Activated naive CD8-positive, alpha-beta T cell treated with anti-CD3 and anti-CD28 coated beads, Interleukin-2, amount 50 U/mL, for 24 hours (primary cell): ENCODE results near the gene EDEM3.
"Not testable (repeated sequence)": the region's sequence is repeated elsewhere in the genome, so short reads cannot be mapped to it uniquely, and the experiment has no call there.

Source experiments
- ATAC-seq: fragments of 150-1000 bp; cut with Tn5 transposase; one replicate; pipeline ENCODE4 v1.10.0; 2021
- DNase-seq: peaks from one replicate; pipeline ENCODE4 v3.0.0; 2021
- H3K27ac Mint-ChIP-seq: one replicate; pipeline ENCODE4 v1.8.0; 2021; ENCODE audit warnings: mild to moderate bottlenecking, mixed read lengths
- H3K27me3 Mint-ChIP-seq: one replicate; pipeline ENCODE4 v1.8.0; 2021; ENCODE audit warnings: mixed read lengths
- H3K36me3 Mint-ChIP-seq: one replicate; pipeline ENCODE4 v1.8.0; 2021; ENCODE audit warnings: low read depth, mixed read lengths
- H3K4me1 Mint-ChIP-seq: one replicate; pipeline ENCODE4 v1.8.0; 2021; ENCODE audit warnings: mixed read lengths
- H3K4me3 Mint-ChIP-seq: one replicate; pipeline ENCODE4 v1.8.0; 2021; ENCODE audit warnings: mild to moderate bottlenecking, moderate library complexity, mixed read lengths
- H3K9me3 Mint-ChIP-seq: one replicate; pipeline ENCODE4 v1.8.0; 2021; ENCODE audit warnings: mixed read lengths

EDEM3 gene

GRCh38 chr1:184684285-184685074 lies 70.2 kb downstream of the EDEM3 start:
- Mint-ChIP-seq H3K36me3 (no peaks in the 10 kb centered on the region), H3K9me3 (peaks cover 13% of the 10 kb centered on the region), H3K4me1 (no peaks in the 10 kb centered on the region), H3K27ac (no peak overlapping the region), H3K27me3 (no peaks in the 10 kb centered on the region), H3K4me3 (no peak overlapping the region)
- no peak for ATAC-seq
- DNase-seq, result no peak

- Mint-ChIP-seq H3K4me3 (no peak overlapping the region), H3K27me3 (no peaks in the 10 kb centered on the region), H3K27ac (no peak overlapping the region), H3K4me1 (no peaks in the 10 kb centered on the region), H3K9me3 (peaks cover 13% of the 10 kb centered on the region), H3K36me3 (no peaks in the 10 kb centered on the region)
- no peak for ATAC-seq
- no peak for DNase-seq
Measured at GRCh38 chr1:184682956-184683355, 71.7 kb downstream of the EDEM3 start.

- not testable (repeated sequence) for DNase-seq, ATAC-seq, H3K27ac Mint-ChIP-seq, H3K36me3 Mint-ChIP-seq, H3K4me1 Mint-ChIP-seq, H3K4me3 Mint-ChIP-seq, H3K27me3 Mint-ChIP-seq
- peaks cover 17% of the 10 kb centered on the region for H3K9me3 Mint-ChIP-seq
Measured at GRCh38 chr1:184680611-184681225, 73.9 kb downstream of the EDEM3 start.

- not testable (repeated sequence) for H3K36me3 Mint-ChIP-seq, H3K27me3 Mint-ChIP-seq, ATAC-seq, H3K4me1 Mint-ChIP-seq, H3K4me3 Mint-ChIP-seq, DNase-seq, H3K27ac Mint-ChIP-seq
- H3K9me3 Mint-ChIP-seq, result peaks cover 17% of the 10 kb centered on the region
Measured at GRCh38 chr1:184679472-184679871, 75.2 kb downstream of the EDEM3 start.

- Mint-ChIP-seq H3K4me1 (no peaks in the 10 kb centered on the region), H3K27ac (no peak overlapping the region), H3K9me3 (peaks cover 17% of the 10 kb centered on the region), H3K36me3 (no peaks in the 10 kb centered on the region), H3K27me3 (peaks cover 18% of the 10 kb centered on the region), H3K4me3 (no peak overlapping the region)
- ATAC-seq (no peak), DNase-seq (no peak)
Measured at GRCh38 chr1:184677344-184677743, 77.3 kb downstream of the EDEM3 start.

GRCh38 chr1:184673305-184673704 lies 81.4 kb downstream of the EDEM3 start:
- ATAC-seq, result no peak
- Mint-ChIP-seq H3K27ac (no peak overlapping the region), H3K4me1 (no peaks in the 10 kb centered on the region), H3K9me3 (peaks cover 4% of the 10 kb centered on the region), H3K36me3 (no peaks in the 10 kb centered on the region), H3K27me3 (peaks cover 24% of the 10 kb centered on the region), H3K4me3 (no peak overlapping the region)
- DNase-seq, result no peak

GRCh38 chr1:184672013-184672726 lies 82.5 kb downstream of the EDEM3 start:
- peaks cover 24% of the 10 kb centered on the region for H3K27me3 Mint-ChIP-seq
- ATAC-seq, result no peak

GRCh38 chr1:184669391-184669790 lies 85.3 kb downstream of the EDEM3 start:
- H3K27me3 Mint-ChIP-seq, result peaks cover 27% of the 10 kb centered on the region
- H3K36me3 Mint-ChIP-seq, result no peaks in the 10 kb centered on the region
- H3K27ac Mint-ChIP-seq, result no peak overlapping the region
- no peaks in the 10 kb centered on the region for H3K9me3 Mint-ChIP-seq
- H3K4me3 Mint-ChIP-seq, result no peak overlapping the region
- no peaks in the 10 kb centered on the region for H3K4me1 Mint-ChIP-seq
- no peak for ATAC-seq
- no peak for DNase-seq

More at GRCh38 chr1:184672013-184672726, 82.5 kb downstream of the EDEM3 start:
- H3K36me3 Mint-ChIP-seq, result no peaks in the 10 kb centered on the region
- no peak overlapping the region for H3K27ac Mint-ChIP-seq
- H3K4me3 Mint-ChIP-seq, result no peak overlapping the region
- no peak for DNase-seq
- peaks cover 4% of the 10 kb centered on the region for H3K9me3 Mint-ChIP-seq
- no peaks in the 10 kb centered on the region for H3K4me1 Mint-ChIP-seq

GRCh38 chr1:184665360-184665759 lies 89.3 kb downstream of the EDEM3 start:
- no peaks in the 10 kb centered on the region for H3K9me3 Mint-ChIP-seq
- DNase-seq (no peak), ATAC-seq (no peak)
- H3K4me3 Mint-ChIP-seq, result no peak overlapping the region
- peaks cover 2% of the 10 kb centered on the region for H3K4me1 Mint-ChIP-seq
- no peaks in the 10 kb centered on the region for H3K36me3 Mint-ChIP-seq
- H3K27me3 Mint-ChIP-seq, result peaks cover 16% of the 10 kb centered on the region
- H3K27ac Mint-ChIP-seq, result no peak overlapping the region

- H3K27ac Mint-ChIP-seq, result no peak overlapping the region
- H3K9me3 Mint-ChIP-seq, result no peaks in the 10 kb centered on the region
- H3K4me1 Mint-ChIP-seq, result peaks cover 2% of the 10 kb centered on the region
- DNase-seq, result no peak
- peaks cover 16% of the 10 kb centered on the region for H3K27me3 Mint-ChIP-seq
- ATAC-seq, result no peak
- no peak overlapping the region for H3K4me3 Mint-ChIP-seq
- no peaks in the 10 kb centered on the region for H3K36me3 Mint-ChIP-seq
Measured at GRCh38 chr1:184664661-184665060, 90.0 kb downstream of the EDEM3 start.

- peaks cover 2% of the 10 kb centered on the region for H3K4me1 Mint-ChIP-seq
- no peak for ATAC-seq
- DNase-seq, result peak; percentile 64
- no peaks in the 10 kb centered on the region for H3K9me3 Mint-ChIP-seq
- H3K27ac Mint-ChIP-seq, result no peak overlapping the region
- no peaks in the 10 kb centered on the region for H3K36me3 Mint-ChIP-seq
- no peak overlapping the region for H3K4me3 Mint-ChIP-seq
- peaks cover 16% of the 10 kb centered on the region for H3K27me3 Mint-ChIP-seq
Measured at GRCh38 chr1:184664042-184664660, 90.5 kb downstream of the EDEM3 start.

GRCh38 chr1:184661801-184662200 lies 92.9 kb downstream of the EDEM3 start:
- DNase-seq, result no peak
- Mint-ChIP-seq H3K4me3 (no peak overlapping the region), H3K36me3 (no peaks in the 10 kb centered on the region), H3K27me3 (peaks cover 16% of the 10 kb centered on the region), H3K9me3 (no peaks in the 10 kb centered on the region), H3K27ac (no peak overlapping the region), H3K4me1 (peaks cover 2% of the 10 kb centered on the region)
- no peak for ATAC-seq

- no peaks in the 10 kb centered on the region for H3K36me3 Mint-ChIP-seq
- DNase-seq (no peak), ATAC-seq (no peak)
- no peak overlapping the region for H3K27ac Mint-ChIP-seq
- peaks cover 15% of the 10 kb centered on the region for H3K27me3 Mint-ChIP-seq
- H3K4me3 Mint-ChIP-seq, result no peak overlapping the region
- H3K9me3 Mint-ChIP-seq, result no peaks in the 10 kb centered on the region
- peaks cover 2% of the 10 kb centered on the region for H3K4me1 Mint-ChIP-seq
Measured at GRCh38 chr1:184660462-184661191, 94.0 kb downstream of the EDEM3 start.

GRCh38 chr1:184658055-184658454 lies 96.6 kb downstream of the EDEM3 start:
- no peaks in the 10 kb centered on the region for H3K9me3 Mint-ChIP-seq

More at GRCh38 chr1:184658055-184658454, 96.6 kb downstream of the EDEM3 start:
- ATAC-seq (no peak), DNase-seq (no peak)
- Mint-ChIP-seq H3K27me3 (peaks cover 3% of the 10 kb centered on the region), H3K27ac (no peak overlapping the region), H3K4me1 (no peaks in the 10 kb centered on the region), H3K4me3 (no peak overlapping the region), H3K36me3 (no peaks in the 10 kb centered on the region)
